Activated naive CD8-positive, alpha-beta T cell treated with anti-CD3 and anti-CD28 coated beads, Interleukin-2, amount 50 U/mL, for 24 hours (primary cell): ENCODE data around the gene KLK11.
"Not testable (repeated sequence)": the region's sequence is repeated elsewhere in the genome, so short reads cannot be mapped to it uniquely, and the experiment has no call there.

Experiments used
- ATAC-seq: fragments of 150-1000 bp; cut with Tn5 transposase; one replicate; pipeline ENCODE4 v1.10.0; 2021
- DNase-seq: peaks from one replicate; pipeline ENCODE4 v3.0.0; 2021
- H3K27ac Mint-ChIP-seq: one replicate; pipeline ENCODE4 v1.8.0; 2021; ENCODE audit warnings: mild to moderate bottlenecking, mixed read lengths
- H3K27me3 Mint-ChIP-seq: one replicate; pipeline ENCODE4 v1.8.0; 2021; ENCODE audit warnings: mixed read lengths
- H3K36me3 Mint-ChIP-seq: one replicate; pipeline ENCODE4 v1.8.0; 2021; ENCODE audit warnings: low read depth, mixed read lengths
- H3K4me1 Mint-ChIP-seq: one replicate; pipeline ENCODE4 v1.8.0; 2021; ENCODE audit warnings: mixed read lengths
- H3K4me3 Mint-ChIP-seq: one replicate; pipeline ENCODE4 v1.8.0; 2021; ENCODE audit warnings: mild to moderate bottlenecking, moderate library complexity, mixed read lengths
- H3K9me3 Mint-ChIP-seq: one replicate; pipeline ENCODE4 v1.8.0; 2021; ENCODE audit warnings: mixed read lengths

Gene KLK11

GRCh38 chr19:51002542-51003311 is 23.7 kb downstream of the KLK11 start:
- H3K27me3 Mint-ChIP-seq, result peaks cover 50% of the 10 kb centered on the region

GRCh38 chr19:51002089-51002532 is 24.3 kb downstream of the KLK11 start:
- Mint-ChIP-seq H3K9me3 (no peaks in the 10 kb centered on the region), H3K4me3 (no peak overlapping the region), H3K27me3 (peaks cover 46% of the 10 kb centered on the region), H3K36me3 (no peaks in the 10 kb centered on the region), H3K27ac (no peak overlapping the region), H3K4me1 (no peaks in the 10 kb centered on the region)
- no peak for DNase-seq
- no peak for ATAC-seq

More at GRCh38 chr19:51002542-51003311, 23.7 kb downstream of the KLK11 start:
- Mint-ChIP-seq H3K9me3 (no peaks in the 10 kb centered on the region), H3K4me3 (no peak overlapping the region), H3K27ac (no peak overlapping the region), H3K4me1 (no peaks in the 10 kb centered on the region), H3K36me3 (no peaks in the 10 kb centered on the region)
- DNase-seq, result peak; percentile 16
- peak; percentile 24 for ATAC-seq

- H3K27ac Mint-ChIP-seq, result no peak within 1 kb of the TSS
- no peaks in the 10 kb centered on the region for H3K36me3 Mint-ChIP-seq
- DNase-seq, result no peak
- no peak for ATAC-seq
- H3K4me3 Mint-ChIP-seq, result no peak within 1 kb of the TSS
- H3K4me1 Mint-ChIP-seq, result no peaks in the 10 kb centered on the region
- H3K27me3 Mint-ChIP-seq, result peaks cover 45% of the 10 kb centered on the region
- no peaks in the 10 kb centered on the region for H3K9me3 Mint-ChIP-seq
Observed at GRCh38 chr19:51001515-51001914, 24.9 kb downstream of the KLK11 start, which contains the start of gene KLK8. Gene KLK8 (minus strand): TSS chr19:51001604. CDS start chr19:51001167, 437 bp downstream.

GRCh38 chr19:51000981-51001380 is 25.4 kb downstream of the KLK11 start:
- Mint-ChIP-seq H3K4me1 (no peaks in the 10 kb centered on the region), H3K36me3 (no peaks in the 10 kb centered on the region), H3K9me3 (no peaks in the 10 kb centered on the region), H3K27me3 (peaks cover 42% of the 10 kb centered on the region), H3K27ac (no peak overlapping the region), H3K4me3 (no peak overlapping the region)
- no peak for ATAC-seq
- DNase-seq, result no peak

GRCh38 chr19:51000426-51000825 is 26.0 kb downstream of the KLK11 start:
- no peak overlapping the region for H3K4me3 Mint-ChIP-seq
- H3K4me1 Mint-ChIP-seq, result no peaks in the 10 kb centered on the region
- H3K27ac Mint-ChIP-seq, result no peak overlapping the region
- DNase-seq, result no peak
- no peaks in the 10 kb centered on the region for H3K9me3 Mint-ChIP-seq
- peaks cover 43% of the 10 kb centered on the region for H3K27me3 Mint-ChIP-seq
- ATAC-seq, result no peak
- H3K36me3 Mint-ChIP-seq, result no peaks in the 10 kb centered on the region

- peaks cover 4% of the 10 kb centered on the region for H3K9me3 Mint-ChIP-seq
- ATAC-seq (no peak), DNase-seq (no peak)
- H3K4me3 Mint-ChIP-seq, result no peak overlapping the region
- no peaks in the 10 kb centered on the region for H3K4me1 Mint-ChIP-seq
- no peaks in the 10 kb centered on the region for H3K36me3 Mint-ChIP-seq
- no peak overlapping the region for H3K27ac Mint-ChIP-seq
- H3K27me3 Mint-ChIP-seq, result peaks cover 38% of the 10 kb centered on the region
Observed at GRCh38 chr19:50998686-50999085, 27.7 kb downstream of the KLK11 start.

- no peak for ATAC-seq
- no peak for DNase-seq
- Mint-ChIP-seq H3K36me3 (no peaks in the 10 kb centered on the region), H3K27me3 (peaks cover 35% of the 10 kb centered on the region), H3K4me1 (no peaks in the 10 kb centered on the region), H3K27ac (no peak overlapping the region), H3K9me3 (peaks cover 4% of the 10 kb centered on the region), H3K4me3 (no peak overlapping the region)
Observed at GRCh38 chr19:50998061-50998460, 28.4 kb downstream of the KLK11 start.

- Mint-ChIP-seq H3K27ac (no peak overlapping the region), H3K4me3 (no peak overlapping the region), H3K4me1 (no peaks in the 10 kb centered on the region), H3K36me3 (no peaks in the 10 kb centered on the region), H3K9me3 (peaks cover 4% of the 10 kb centered on the region), H3K27me3 (peaks cover 23% of the 10 kb centered on the region)
- DNase-seq (no peak), ATAC-seq (no peak)
Observed at GRCh38 chr19:50994129-50994528, 32.3 kb downstream of the KLK11 start.

GRCh38 chr19:50992666-50993035 is 33.8 kb downstream of the KLK11 start:
- Mint-ChIP-seq H3K36me3 (no peaks in the 10 kb centered on the region), H3K4me3 (no peak overlapping the region), H3K27me3 (peaks cover 22% of the 10 kb centered on the region), H3K27ac (no peak overlapping the region), H3K9me3 (peaks cover 4% of the 10 kb centered on the region), H3K4me1 (no peaks in the 10 kb centered on the region)
- DNase-seq, result no peak
- no peak for ATAC-seq

- H3K36me3 Mint-ChIP-seq, H3K27ac Mint-ChIP-seq: not testable (repeated sequence)
- H3K27me3 Mint-ChIP-seq, result peaks cover 41% of the 10 kb centered on the region
Observed at GRCh38 chr19:50984416-50984815, 42.0 kb downstream of the KLK11 start.

GRCh38 chr19:50983625-50984292 is 42.7 kb downstream of the KLK11 start, which contains the start of gene KLK7:
Gene KLK7 (minus strand): TSS chr19:50983917. CDS start chr19:50982399, 1,518 bp downstream.
- Mint-ChIP-seq H3K4me3 (no peak within 1 kb of the TSS), H3K4me1 (no peaks in the 10 kb centered on the region), H3K36me3 (no peaks in the 10 kb centered on the region), H3K27ac (no peak within 1 kb of the TSS), H3K27me3 (peaks cover 39% of the 10 kb centered on the region), H3K9me3 (no peaks in the 10 kb centered on the region)
- ATAC-seq (no peak), DNase-seq (no peak)

More at GRCh38 chr19:50984416-50984815, 42.0 kb downstream of the KLK11 start:
- ATAC-seq, DNase-seq, H3K4me1 Mint-ChIP-seq, H3K9me3 Mint-ChIP-seq, H3K4me3 Mint-ChIP-seq: not testable (repeated sequence)

- H3K27me3 Mint-ChIP-seq, result peaks cover 43% of the 10 kb centered on the region
Observed at GRCh38 chr19:50982186-50982585, 44.2 kb downstream of the KLK11 start.

GRCh38 chr19:50981587-50982146 is 44.7 kb downstream of the KLK11 start:
- no peak overlapping the region for H3K4me3 Mint-ChIP-seq
- H3K27ac Mint-ChIP-seq, result no peak overlapping the region
- H3K36me3 Mint-ChIP-seq, result no peaks in the 10 kb centered on the region
- H3K4me1 Mint-ChIP-seq, result no peaks in the 10 kb centered on the region
- H3K9me3 Mint-ChIP-seq, result no peaks in the 10 kb centered on the region
- DNase-seq (no peak), ATAC-seq (no peak)
- peaks cover 46% of the 10 kb centered on the region for H3K27me3 Mint-ChIP-seq

More at GRCh38 chr19:50982186-50982585, 44.2 kb downstream of the KLK11 start:
- H3K4me1 Mint-ChIP-seq, result no peaks in the 10 kb centered on the region
- H3K36me3 Mint-ChIP-seq, result no peaks in the 10 kb centered on the region
- H3K4me3 Mint-ChIP-seq, result no peak overlapping the region
- no peaks in the 10 kb centered on the region for H3K9me3 Mint-ChIP-seq
- no peak for DNase-seq
- ATAC-seq, result no peak
- no peak overlapping the region for H3K27ac Mint-ChIP-seq

GRCh38 chr19:50980208-50980607 is 46.2 kb downstream of the KLK11 start:
- Mint-ChIP-seq H3K36me3 (no peaks in the 10 kb centered on the region), H3K4me3 (no peak overlapping the region), H3K4me1 (no peaks in the 10 kb centered on the region), H3K27ac (no peak overlapping the region), H3K9me3 (no peaks in the 10 kb centered on the region), H3K27me3 (peaks cover 52% of the 10 kb centered on the region)
- ATAC-seq (no peak), DNase-seq (no peak)

GRCh38 chr19:50979758-50980157 is 46.7 kb downstream of the KLK11 start:
- DNase-seq (no peak), ATAC-seq (no peak)
- no peaks in the 10 kb centered on the region for H3K4me1 Mint-ChIP-seq
- H3K9me3 Mint-ChIP-seq, result no peaks in the 10 kb centered on the region
- H3K27me3 Mint-ChIP-seq, result peaks cover 48% of the 10 kb centered on the region
- H3K4me3 Mint-ChIP-seq, result no peak overlapping the region
- no peaks in the 10 kb centered on the region for H3K36me3 Mint-ChIP-seq
- H3K27ac Mint-ChIP-seq, result no peak overlapping the region
